ENCODE data around the gene TMEM238L.

The TMEM238L gene

GRCh38 chr17:10803350-10803749 is 549 bp downstream of the TMEM238L start:
- no peak for DNase-seq

- no peak for DNase-seq
Observed at GRCh38 chr17:10802496-10803284, 1.2 kb downstream of the TMEM238L start.

- DNase-seq = no peak
Observed at GRCh38 chr17:10799407-10799806, 4.5 kb downstream of the TMEM238L start.

- no peak for DNase-seq
Observed at GRCh38 chr17:10798910-10799309, 5.0 kb downstream of the TMEM238L start.

GRCh38 chr17:10798332-10798749 is 5.6 kb downstream of the TMEM238L start:
- no peak for DNase-seq

- no peak for DNase-seq
Observed at GRCh38 chr17:10797476-10798328, 6.2 kb downstream of the TMEM238L start.

- no peak for DNase-seq
Observed at GRCh38 chr17:10793816-10794215, 10.1 kb downstream of the TMEM238L start.

GRCh38 chr17:10793256-10793655 is 10.6 kb downstream of the TMEM238L start:
- DNase-seq = no peak

- no peak for DNase-seq
Observed at GRCh38 chr17:10792151-10792550, 11.7 kb downstream of the TMEM238L start.

- no peak for DNase-seq
Observed at GRCh38 chr17:10790491-10791401, 13.2 kb downstream of the TMEM238L start.

- DNase-seq = no peak
Observed at GRCh38 chr17:10789694-10790271, 14.1 kb downstream of the TMEM238L start.

- no peak for DNase-seq
Observed at GRCh38 chr17:10787306-10788045, 16.4 kb downstream of the TMEM238L start.

GRCh38 chr17:10785295-10785694 is 18.6 kb downstream of the TMEM238L start:
- no peak for DNase-seq

GRCh38 chr17:10779609-10780008 is 24.3 kb downstream of the TMEM238L start:
- DNase-seq = no peak

GRCh38 chr17:10777890-10778289 is 26.0 kb downstream of the TMEM238L start:
- DNase-seq = no peak

GRCh38 chr17:10777131-10777807 is 26.6 kb downstream of the TMEM238L start:
- no peak for DNase-seq

- no peak for DNase-seq
Observed at GRCh38 chr17:10776381-10776780, 27.5 kb downstream of the TMEM238L start.

- DNase-seq = no peak
Observed at GRCh38 chr17:10775740-10776356, 28.1 kb downstream of the TMEM238L start.

GRCh38 chr17:10775058-10775457 is 28.8 kb downstream of the TMEM238L start:
- no peak for DNase-seq

GRCh38 chr17:10773391-10773790 is 30.5 kb downstream of the TMEM238L start:
- no peak for DNase-seq
